Endodermal cell (in vitro differentiated cells): ENCODE measurements around the gene CCNK. TPM values are rescaled to one million over a fixed set of nuclear protein-coding genes. Genes with fewer than 3 reads are reported as not detected.
A peak's percentile ranks its signal among the peaks of the same experiment; 100 is the strongest.

Experiments
- DNase-seq: peaks from one replicate; pipeline ENCODE4 v3.0.0-alpha.2; 2017
- H3K27ac ChIP-seq: 2 replicates; pipeline ENCODE4 v1.5.1; 2013; ENCODE audit warnings: mild to moderate bottlenecking, low read depth, low read length, moderate library complexity
- H3K27me3 ChIP-seq: 2 replicates; pipeline ENCODE4 v1.6.1; 2013; ENCODE audit warnings: mild to moderate bottlenecking, low read length, moderate library complexity; ENCODE audit not compliant: insufficient read depth, control insufficient read depth, poor library complexity, severe bottlenecking
- H3K36me3 ChIP-seq: 2 replicates; pipeline ENCODE4 v1.7.0; 2013; ENCODE audit warnings: mild to moderate bottlenecking, low read length, moderate library complexity; ENCODE audit not compliant: control insufficient read depth, insufficient read depth
- H3K4me1 ChIP-seq: one replicate; pipeline ENCODE4 v1.7.0; 2013; ENCODE audit warnings: low read length; ENCODE audit not compliant: control insufficient read depth, insufficient read depth
- H3K4me3 ChIP-seq: 2 replicates; pipeline ENCODE4 v1.5.1; 2013; ENCODE audit warnings: mild to moderate bottlenecking, low read length, moderate library complexity
- H3K9ac ChIP-seq: 2 replicates; pipeline ENCODE4 v1.6.1; 2013; ENCODE audit warnings: mild to moderate bottlenecking, low read length, moderate library complexity; ENCODE audit not compliant: poor library complexity, severe bottlenecking; ENCODE audit errors: extremely low read depth
- H3K9me3 ChIP-seq: 2 replicates; pipeline ENCODE4 v1.6.1; 2013; ENCODE audit warnings: mild to moderate bottlenecking, low read length, moderate library complexity; ENCODE audit not compliant: control insufficient read depth
- H3K27ac Mint-ChIP-seq: 2 replicates; pipeline ENCODE4 v1.8.0; 2020; ENCODE audit warnings: mixed read lengths
- H3K27me3 Mint-ChIP-seq: 2 replicates; pipeline ENCODE4 v1.8.0; 2021; ENCODE audit warnings: mild to moderate bottlenecking, mixed read lengths; ENCODE audit not compliant: insufficient read depth
- H3K36me3 Mint-ChIP-seq: 2 replicates; pipeline ENCODE4 v1.8.0; 2020; ENCODE audit warnings: low read depth, mixed read lengths
- H3K4me1 Mint-ChIP-seq: 2 replicates; pipeline ENCODE4 v1.8.0; 2020; ENCODE audit warnings: mixed read lengths
- H3K4me3 Mint-ChIP-seq: 2 replicates; pipeline ENCODE4 v1.8.0; 2020; ENCODE audit warnings: mild to moderate bottlenecking, moderate library complexity, mixed read lengths
- H3K9me3 Mint-ChIP-seq: 2 replicates; pipeline ENCODE4 v1.8.0; 2020; ENCODE audit warnings: mild to moderate bottlenecking, mixed read lengths
- CTCF ChIP-seq: fragments of 200-600 bp; sonication (generic); conservative IDR thresholded peaks from 2 replicates; pipeline ENCODE4 v1.5.0; 2021; ENCODE audit warnings: antibody characterized with exemption, mild to moderate bottlenecking
- WGBS, 2 experiments: methylation state at CpG; one replicate each; pipeline versions ENCODE4 v1.1.5 to v1.1.7; 2013; ENCODE audit warnings: missing lambda C conversion rate in 2 of 2, mixed read lengths in 1 of 2; ENCODE audit not compliant: insufficient coverage in 1 of 2, insufficient read length in 1 of 2; 5-methylcytosine and 5-hydroxymethylcytosine counted together
- total RNA-seq, 2 donors: library from RNA; stranded (reverse); fragmentation: NEBNext Ultra II Directional in 1 of 2; extraction: Animal tissue kit (Norgen Biotek cat#: 25700) in 1 of 2; gene quantifications; 2 replicates in 1 of 2; 3 replicates in 1 of 2; pipeline ENCODE4 v1.2.1, GENCODE V29; 2021

Gene CCNK
- total RNA-seq, 2 donors from 2014 or later, result 71.5 to 77.1 TPM

GRCh38 chr14:99539491-99539890 is 58.3 kb downstream of the CCNK start:
- Histone ChIP-seq H3K4me3 (no peak overlapping the region), H3K4me1 (peaks cover 5% of the 10 kb centered on the region), H3K27ac (no peak overlapping the region), H3K9me3 (no peaks in the 10 kb centered on the region), H3K9ac (no peak overlapping the region), H3K27me3 (no peaks in the 10 kb centered on the region), H3K36me3 (no peaks in the 10 kb centered on the region)
- Mint-ChIP-seq H3K36me3 (no peaks in the 10 kb centered on the region), H3K4me3 (no peak overlapping the region), H3K9me3 (no peaks in the 10 kb centered on the region), H3K27ac (no peak overlapping the region), H3K4me1 (peaks cover 18% of the 10 kb centered on the region), H3K27me3 (no peaks in the 10 kb centered on the region)
- TF ChIP-seq CTCF, result no peak
- WGBS, 2 experiments, result 84 to 95% methylated on average over 9 of the region's 9 CpGs
- DNase-seq, result no peak

- Mint-ChIP-seq H3K4me3 (no peak overlapping the region), H3K9me3 (no peaks in the 10 kb centered on the region), H3K36me3 (no peaks in the 10 kb centered on the region), H3K27ac (no peak overlapping the region), H3K4me1 (peaks cover 25% of the 10 kb centered on the region), H3K27me3 (no peaks in the 10 kb centered on the region)
- Histone ChIP-seq H3K27ac (no peak overlapping the region), H3K36me3 (no peaks in the 10 kb centered on the region), H3K9ac (no peak overlapping the region), H3K27me3 (no peaks in the 10 kb centered on the region), H3K4me3 (no peak overlapping the region), H3K4me1 (peaks cover 5% of the 10 kb centered on the region), H3K9me3 (no peaks in the 10 kb centered on the region)
- 81 to 84% methylated on average over 5 to 13 of the region's 15 CpGs for WGBS, 2 experiments
- DNase-seq, result no peak
- no peak for TF ChIP-seq CTCF
Observed at GRCh38 chr14:99540196-99541032, 59.2 kb downstream of the CCNK start.

DNA sequence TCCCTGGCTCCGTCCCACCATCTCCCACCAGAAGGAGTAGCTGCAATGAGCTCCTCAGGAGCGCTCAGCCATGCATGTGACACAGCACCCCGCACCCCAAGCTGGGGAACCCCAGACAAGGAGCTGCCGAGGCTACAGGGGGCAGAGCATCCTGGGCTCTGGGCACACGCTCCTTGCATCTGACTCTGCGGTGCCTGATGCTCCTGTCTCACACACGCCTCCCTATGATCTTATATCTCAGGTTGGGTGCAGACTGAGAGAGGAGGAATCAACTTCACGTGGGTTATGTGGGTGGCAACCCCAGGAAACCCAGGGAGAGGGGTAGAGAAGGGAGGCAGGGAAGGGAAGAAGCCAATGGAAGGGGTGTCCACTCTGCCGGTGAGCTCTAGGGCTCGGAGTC is 60.0 kb downstream of the CCNK start:
- H3K9me3 ChIP-seq, result no peaks in the 10 kb centered on the region
- no peak overlapping the region for H3K4me3 Mint-ChIP-seq
- 89 to 94% methylated on average over 6 to 10 of the region's 10 CpGs for WGBS, 2 experiments
- H3K9me3 Mint-ChIP-seq, result no peaks in the 10 kb centered on the region
- no peak for TF ChIP-seq CTCF
- H3K27ac Mint-ChIP-seq, result peak overlapping the region; percentile 17
- no peaks in the 10 kb centered on the region for H3K36me3 ChIP-seq
- H3K4me1 Mint-ChIP-seq, result peaks cover 33% of the 10 kb centered on the region
- no peaks in the 10 kb centered on the region for H3K27me3 Mint-ChIP-seq
- DNase-seq, result no peak
- H3K4me3 ChIP-seq, result no peak overlapping the region
- no peaks in the 10 kb centered on the region for H3K27me3 ChIP-seq
- H3K27ac ChIP-seq, result no peak overlapping the region
- no peaks in the 10 kb centered on the region for H3K36me3 Mint-ChIP-seq
- H3K4me1 ChIP-seq, result peaks cover 9% of the 10 kb centered on the region
- no peak overlapping the region for H3K9ac ChIP-seq
